Smooth muscle cell of bladder (primary cell): Measurements from ENCODE around the gene CT47C1. TPM values are rescaled to one million over a fixed set of nuclear protein-coding genes. Genes with fewer than 3 reads are reported as not detected.

Experiments
- total RNA-seq: library from RNA; depleted of rRNA; stranded (reverse); fragments of >200 nt; gene quantifications from 2 replicates; pipeline ENCODE4 v1.2.3, GENCODE V29; 2014

CT47C1 gene
- not detected in 2 replicates for total RNA-seq

GRCh38 chrX:119072744-119073143 is at the start of gene CT47C1:
TSS of gene CT47C1 (plus strand) at chrX:119072993. CDS start at chrX:119073226, 233 bp downstream.

Other genes with a start within 250 kb of the CT47C1 start
- gene ZCCHC12, start 249.2 kb upstream of the CT47C1 start, total RNA-seq: under 0.01 TPM in 1 of 2 replicates, not detected in the other
- 0.28 and 1.8 TPM in 2 replicates for gene LONRF3, start 98.4 kb upstream of the CT47C1 start, total RNA-seq
- not detected in 2 replicates for gene KIAA1210, start 54.8 kb downstream of the CT47C1 start, total RNA-seq
- 133 and 143 TPM in 2 replicates for gene PGRMC1, start 163.3 kb downstream of the CT47C1 start, total RNA-seq